GM10266 (cell line): Measurements from ENCODE around the gene ZYG11A.
"Not testable (repeated sequence)": the region's sequence is repeated elsewhere in the genome, so short reads cannot be mapped to it uniquely, and the experiment has no call there.

ENCODE experiments used
- DNase-seq: peaks from one replicate; pipeline ENCODE4 v3.0.0; 2012; ENCODE audit errors: extremely low spot score
- TF ChIP-seq, protein P1 (sequence below): IDR thresholded peaks from 2 replicates; pipeline ENCODE4 v1.5.1; 2012; ENCODE audit warnings: mild to moderate bottlenecking, low read depth; ENCODE audit not compliant: control insufficient read depth, insufficient read depth; ENCODE audit errors: missing control alignments

The ZYG11A gene

GRCh38 chr1:52857443-52857842 is 14.9 kb downstream of the ZYG11A start:
- TF ChIP-seq, protein P1, sequence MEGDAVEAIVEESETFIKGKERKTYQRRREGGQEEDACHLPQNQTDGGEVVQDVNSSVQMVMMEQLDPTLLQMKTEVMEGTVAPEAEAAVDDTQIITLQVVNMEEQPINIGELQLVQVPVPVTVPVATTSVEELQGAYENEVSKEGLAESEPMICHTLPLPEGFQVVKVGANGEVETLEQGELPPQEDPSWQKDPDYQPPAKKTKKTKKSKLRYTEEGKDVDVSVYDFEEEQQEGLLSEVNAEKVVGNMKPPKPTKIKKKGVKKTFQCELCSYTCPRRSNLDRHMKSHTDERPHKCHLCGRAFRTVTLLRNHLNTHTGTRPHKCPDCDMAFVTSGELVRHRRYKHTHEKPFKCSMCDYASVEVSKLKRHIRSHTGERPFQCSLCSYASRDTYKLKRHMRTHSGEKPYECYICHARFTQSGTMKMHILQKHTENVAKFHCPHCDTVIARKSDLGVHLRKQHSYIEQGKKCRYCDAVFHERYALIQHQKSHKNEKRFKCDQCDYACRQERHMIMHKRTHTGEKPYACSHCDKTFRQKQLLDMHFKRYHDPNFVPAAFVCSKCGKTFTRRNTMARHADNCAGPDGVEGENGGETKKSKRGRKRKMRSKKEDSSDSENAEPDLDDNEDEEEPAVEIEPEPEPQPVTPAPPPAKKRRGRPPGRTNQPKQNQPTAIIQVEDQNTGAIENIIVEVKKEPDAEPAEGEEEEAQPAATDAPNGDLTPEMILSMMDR = no peak

DNA sequence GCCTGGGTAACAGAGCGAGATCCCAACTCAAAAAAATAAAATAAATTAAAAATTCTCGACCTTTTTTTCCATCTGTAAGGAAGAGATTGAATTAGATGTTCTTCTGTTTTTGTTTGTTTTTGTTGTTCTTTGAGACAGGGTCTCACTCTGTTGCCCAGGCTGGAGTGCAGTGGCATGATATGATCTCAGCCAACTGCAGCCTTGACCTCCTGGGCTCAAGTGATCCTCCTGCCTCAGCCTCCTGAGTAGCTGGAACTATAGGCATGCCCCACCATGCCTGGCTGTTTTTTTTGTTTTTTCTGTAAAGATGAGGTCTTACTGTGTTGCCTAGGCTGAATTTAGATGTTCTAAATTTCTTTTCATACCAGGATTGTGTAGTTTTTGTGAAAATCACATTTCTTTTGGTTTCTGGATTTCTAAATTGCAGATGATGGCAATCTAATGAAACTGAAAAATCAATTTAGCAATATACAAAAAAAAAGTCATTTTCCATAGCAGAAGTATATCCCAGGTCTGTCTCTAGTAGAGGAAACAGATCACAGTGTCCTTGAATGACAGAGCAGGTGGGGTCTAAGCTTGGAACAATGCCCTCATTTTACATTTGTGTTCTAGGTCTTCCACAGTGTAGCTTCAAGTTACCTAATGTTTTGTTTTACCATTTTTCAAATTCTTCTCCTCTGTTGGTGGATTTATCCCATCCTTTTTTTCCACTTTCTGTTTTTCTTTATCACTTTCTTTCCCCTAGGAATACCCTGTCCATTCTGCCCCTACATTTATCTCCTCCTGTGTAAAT is 20.3 kb downstream of the ZYG11A start:
- no peak for DNase-seq
- TF ChIP-seq, protein P1 = no peak

More at GRCh38 chr1:52857443-52857842, 14.9 kb downstream of the ZYG11A start:
- no peak for DNase-seq

GRCh38 chr1:52867087-52867863 is 24.7 kb downstream of the ZYG11A start:
- DNase-seq = peak; percentile 76
- TF ChIP-seq, protein P1 = no peak

GRCh38 chr1:52869727-52870126 is 27.2 kb downstream of the ZYG11A start:
- not testable (repeated sequence) for DNase-seq

GRCh38 chr1:52876843-52877242 is 34.3 kb downstream of the ZYG11A start:
- no peak for DNase-seq
- TF ChIP-seq, protein P1 = no peak

- TF ChIP-seq, protein P1 = no peak
- DNase-seq = no peak
Observed at GRCh38 chr1:52877554-52877953, 35.0 kb downstream of the ZYG11A start.

GRCh38 chr1:52880206-52880605 is 37.6 kb downstream of the ZYG11A start:
- no peak for DNase-seq

More at GRCh38 chr1:52880206-52880605, 37.6 kb downstream of the ZYG11A start:
- TF ChIP-seq, protein P1 = no peak
